Transverse colon (tissue), 3 donors: ENCODE results near the gene TADA2A.

ENCODE experiments used
- POLR2A ChIP-seq: fragments of 450-650 bp; IDR thresholded peaks from one replicate; pipeline ENCODE4 v1.6.1; 2016; ENCODE audit warnings: antibody characterized with exemption, mild to moderate bottlenecking, moderate library complexity
- TF ChIP-seq, protein P1 (sequence below), 5 experiments: fragments of 200-600 bp in 3 of 5; fragments of 450-650 bp in 2 of 5; sonication (generic) in 3 of 5; IDR thresholded peaks; 1 replicate in 2 of 5; 2 replicates in 3 of 5; pipeline ENCODE4 v1.5.1; 2016 to 2017; ENCODE audit warnings: antibody characterized with exemption in 5 of 5, inconsistent platforms in 3 of 5, mild to moderate bottlenecking in 2 of 5, moderate library complexity in 1 of 5

DNA sequence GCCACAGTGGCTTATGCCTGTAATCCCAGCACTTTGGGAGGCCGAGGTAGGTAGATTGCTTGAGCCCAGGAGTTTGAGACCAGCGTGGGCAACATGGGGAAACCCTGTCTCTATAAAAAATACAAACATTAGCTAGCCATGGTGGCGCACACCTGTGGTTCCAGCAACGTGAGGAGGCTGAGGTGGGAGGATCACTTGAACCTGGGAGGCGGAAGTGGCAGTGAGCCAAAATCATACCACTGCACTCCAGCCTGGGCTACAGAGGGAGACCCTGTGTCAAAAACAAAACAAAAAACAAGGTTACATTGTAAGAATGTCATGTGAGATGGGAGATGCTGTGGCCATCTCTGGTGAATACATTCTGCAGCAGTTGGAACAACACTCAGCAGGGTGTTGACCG lies 96.5 kb downstream of the TADA2A start:
- TF ChIP-seq, protein P1, sequence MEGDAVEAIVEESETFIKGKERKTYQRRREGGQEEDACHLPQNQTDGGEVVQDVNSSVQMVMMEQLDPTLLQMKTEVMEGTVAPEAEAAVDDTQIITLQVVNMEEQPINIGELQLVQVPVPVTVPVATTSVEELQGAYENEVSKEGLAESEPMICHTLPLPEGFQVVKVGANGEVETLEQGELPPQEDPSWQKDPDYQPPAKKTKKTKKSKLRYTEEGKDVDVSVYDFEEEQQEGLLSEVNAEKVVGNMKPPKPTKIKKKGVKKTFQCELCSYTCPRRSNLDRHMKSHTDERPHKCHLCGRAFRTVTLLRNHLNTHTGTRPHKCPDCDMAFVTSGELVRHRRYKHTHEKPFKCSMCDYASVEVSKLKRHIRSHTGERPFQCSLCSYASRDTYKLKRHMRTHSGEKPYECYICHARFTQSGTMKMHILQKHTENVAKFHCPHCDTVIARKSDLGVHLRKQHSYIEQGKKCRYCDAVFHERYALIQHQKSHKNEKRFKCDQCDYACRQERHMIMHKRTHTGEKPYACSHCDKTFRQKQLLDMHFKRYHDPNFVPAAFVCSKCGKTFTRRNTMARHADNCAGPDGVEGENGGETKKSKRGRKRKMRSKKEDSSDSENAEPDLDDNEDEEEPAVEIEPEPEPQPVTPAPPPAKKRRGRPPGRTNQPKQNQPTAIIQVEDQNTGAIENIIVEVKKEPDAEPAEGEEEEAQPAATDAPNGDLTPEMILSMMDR (IDR thresholded peaks at IDR 0.05): no peak
- TF ChIP-seq POLR2A: no peak
